Fibroblast of skin of right quadriceps (primary cell): Measurements from ENCODE around the gene ASXL3.

ENCODE experiments used
- DNase-seq: peaks from one replicate; pipeline ENCODE4 v3.0.0-alpha.2; 2013

The ASXL3 gene

GRCh38 chr18:33584548-33585430 lies 6.8 kb downstream of the ASXL3 start:
- no peak for DNase-seq

- DNase-seq, result no peak
These were observed 7.4 kb downstream of the ASXL3 start for GRCh38 chr18:33585431-33585775.

DNA sequence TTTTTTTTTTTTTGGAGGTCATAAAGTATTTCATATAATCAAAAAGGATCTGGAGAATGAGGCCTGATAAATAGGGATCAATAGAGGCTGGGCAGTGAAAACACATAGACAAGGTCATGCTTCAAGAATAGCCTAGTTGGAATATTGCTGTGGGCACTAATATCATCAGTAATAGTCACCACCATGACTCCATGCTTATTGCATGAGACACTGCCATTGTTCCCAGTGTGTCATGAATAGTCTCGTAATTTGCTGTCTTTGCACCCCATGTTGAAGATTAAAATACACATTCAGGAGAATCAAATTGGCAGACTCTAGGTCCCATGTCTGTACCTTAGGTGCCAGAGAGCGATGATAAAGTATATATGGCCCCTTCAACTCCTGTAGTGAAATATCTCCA lies 10.3 kb downstream of the ASXL3 start:
- no peak for DNase-seq

GRCh38 chr18:33593261-33593660 lies 15.2 kb downstream of the ASXL3 start:
- DNase-seq, result no peak

DNA sequence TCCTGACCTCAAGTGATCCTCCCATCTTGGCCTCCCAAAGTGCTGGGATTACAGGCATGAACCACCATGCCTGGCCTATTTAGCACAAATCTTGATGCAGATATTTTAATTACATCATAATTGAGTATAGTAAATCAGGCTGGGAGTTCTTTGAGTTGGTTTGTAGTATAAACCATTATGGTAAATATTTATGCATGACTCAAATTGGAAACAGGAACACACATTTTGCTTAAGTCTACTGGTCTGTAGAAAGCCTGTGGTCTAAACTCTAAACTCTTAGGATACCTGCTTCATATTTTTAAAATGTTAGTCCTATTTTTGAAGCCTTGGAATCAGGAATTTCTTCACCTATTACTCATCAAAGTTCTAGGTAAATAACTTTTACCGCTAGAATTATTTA lies 16.8 kb downstream of the ASXL3 start:
- no peak for DNase-seq

- peak; percentile 76 for DNase-seq
These were observed 18.3 kb downstream of the ASXL3 start for GRCh38 chr18:33596178-33596854.

DNA sequence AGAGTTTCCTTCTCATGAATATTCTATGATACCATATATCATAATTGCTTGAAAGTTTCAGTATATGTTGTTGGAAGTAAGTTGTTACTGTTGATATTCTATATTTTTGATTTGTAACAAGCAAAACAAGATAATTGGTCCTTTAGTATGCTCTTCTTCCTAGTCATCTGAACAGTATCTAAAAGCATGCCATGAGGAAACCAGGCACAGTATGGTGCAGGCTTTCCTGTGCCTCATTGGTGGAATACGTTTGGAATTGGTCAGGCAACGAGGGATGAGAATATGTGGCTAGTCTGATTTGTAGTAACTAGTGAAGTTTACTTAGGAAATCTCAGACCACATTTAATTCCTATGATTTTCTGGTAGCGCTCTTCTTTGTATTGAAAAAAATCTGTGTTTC lies 22.8 kb downstream of the ASXL3 start:
- DNase-seq, result no peak

- no peak for DNase-seq
These were observed 25.4 kb downstream of the ASXL3 start for GRCh38 chr18:33603454-33603853.

DNA sequence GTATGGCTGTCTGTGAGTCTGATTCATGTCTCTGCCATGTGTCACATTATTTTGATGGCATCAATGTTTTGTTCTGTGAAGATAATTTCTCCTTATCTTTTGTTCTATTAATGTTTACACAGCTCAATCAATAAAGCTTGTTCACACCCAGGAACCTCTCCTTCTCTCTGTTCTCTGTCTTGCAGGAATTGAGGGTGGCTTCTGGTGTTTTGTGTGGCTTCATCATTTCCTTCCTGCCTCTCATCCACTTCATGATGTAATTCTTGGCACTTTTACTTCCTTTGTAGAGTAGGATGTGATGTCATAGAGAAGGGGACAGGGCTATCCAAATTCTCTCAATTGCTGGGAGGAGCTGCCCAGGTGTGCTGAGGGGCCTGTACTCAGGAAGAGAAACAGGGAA lies 27.2 kb downstream of the ASXL3 start:
- no peak for DNase-seq

DNA sequence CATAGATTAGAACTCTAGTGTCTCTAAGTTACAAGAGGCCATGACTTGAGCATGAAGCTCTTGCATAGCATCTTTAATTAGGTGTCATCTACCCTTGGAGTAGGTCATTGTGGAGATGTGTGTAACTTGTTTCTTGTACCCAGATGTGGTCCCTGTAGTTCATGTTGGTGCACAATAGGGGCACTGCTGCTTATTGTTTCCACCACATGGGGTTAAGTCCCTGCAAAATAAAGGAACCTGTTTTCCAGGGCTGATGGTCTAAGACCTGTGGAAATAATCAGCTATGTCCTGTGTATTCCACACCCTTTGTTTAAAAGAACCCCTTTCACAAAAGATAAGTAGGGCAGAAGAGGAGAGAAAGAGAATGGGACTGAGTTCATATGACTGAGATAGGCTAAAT lies 28.6 kb downstream of the ASXL3 start:
- no peak for DNase-seq

DNA sequence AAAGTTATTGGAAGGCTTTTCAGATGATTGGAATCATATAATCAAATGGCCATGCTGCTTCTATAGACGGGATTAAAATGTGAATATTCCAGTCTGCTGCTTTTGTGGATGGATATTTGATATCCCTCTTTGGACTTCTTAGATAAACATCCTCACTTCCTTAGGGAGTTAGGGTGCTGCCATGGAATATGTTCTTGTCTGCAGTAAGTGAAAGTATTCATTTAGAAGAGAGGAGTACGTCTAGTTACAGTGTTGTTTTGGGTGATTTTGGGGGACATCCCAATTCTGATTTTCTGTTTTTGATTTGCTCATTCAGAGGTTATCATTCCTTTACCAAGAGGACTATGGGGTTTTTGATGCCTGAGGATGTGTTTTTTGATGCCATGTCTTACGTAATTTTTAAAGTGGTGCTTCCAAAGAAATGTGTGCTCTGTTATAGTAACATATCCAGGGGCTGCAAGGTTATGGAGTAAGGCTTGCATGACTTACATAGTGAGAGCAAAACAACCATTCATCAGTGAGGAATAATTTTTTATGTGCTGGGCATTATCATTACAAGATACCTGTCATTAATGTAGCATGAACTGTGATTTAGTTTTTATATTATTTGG lies 33.6 kb downstream of the ASXL3 start:
- no peak for DNase-seq

GRCh38 chr18:33612632-33613031 lies 34.6 kb downstream of the ASXL3 start:
- DNase-seq, result no peak

- peak; percentile 22 for DNase-seq
These were observed 38.5 kb downstream of the ASXL3 start for GRCh38 chr18:33616556-33616955.

DNA sequence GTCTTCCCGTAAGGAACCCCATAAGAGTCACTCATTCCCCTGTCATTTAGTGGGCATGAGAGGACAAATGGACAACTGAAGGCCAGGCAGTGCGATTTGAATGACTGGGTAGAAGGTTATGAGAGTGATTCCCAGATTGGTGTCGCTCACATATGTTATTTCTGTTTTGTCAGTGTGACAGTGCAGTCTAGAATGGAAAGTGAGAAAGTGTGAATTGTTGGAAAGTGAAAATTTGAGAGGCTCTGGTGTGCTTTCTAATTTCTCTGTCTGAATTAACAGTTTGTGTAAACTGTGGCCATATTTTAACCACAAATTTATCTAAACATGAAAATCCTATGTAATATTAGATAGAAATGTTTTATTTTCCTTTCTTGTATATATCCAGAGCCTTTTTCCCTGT lies 49.1 kb downstream of the ASXL3 start:
- no peak for DNase-seq

DNA sequence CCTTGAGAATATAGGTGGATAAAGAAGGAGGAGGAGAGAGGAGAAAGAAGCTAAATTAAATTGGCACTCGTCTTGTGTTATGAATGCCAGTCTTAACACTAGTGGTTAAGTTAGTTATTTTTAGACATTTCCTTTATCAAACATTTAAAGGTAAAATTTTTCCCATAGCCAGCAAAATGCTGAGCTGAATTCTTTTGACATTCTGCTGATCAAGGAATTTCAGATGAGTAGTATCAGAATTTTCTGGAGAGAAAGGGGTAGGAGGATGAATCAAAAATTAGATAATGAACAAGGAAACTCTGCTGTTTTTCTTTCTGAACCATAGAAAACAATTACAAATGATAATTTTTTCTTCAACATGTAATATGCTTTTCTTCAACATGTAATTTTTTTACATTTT lies 52.5 kb downstream of the ASXL3 start:
- DNase-seq, result no peak

DNA sequence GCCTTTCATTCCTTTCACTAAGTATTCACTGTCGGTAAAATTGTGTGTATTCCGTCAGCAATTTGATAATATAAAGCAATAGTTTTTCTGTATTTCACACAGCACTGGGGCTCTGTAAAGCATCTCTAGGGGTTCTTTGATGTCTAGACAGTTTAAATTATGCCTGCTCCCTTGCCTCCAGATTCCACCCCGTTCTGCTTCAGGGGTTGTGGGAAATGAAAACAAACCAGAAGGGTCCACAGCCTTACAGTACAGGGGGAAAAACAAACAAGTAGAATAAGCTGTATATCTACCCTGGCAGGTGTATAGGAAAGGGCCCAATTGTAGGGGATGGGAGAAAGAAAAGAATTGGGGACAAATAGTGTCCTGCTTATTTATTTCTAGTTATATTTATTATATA lies 63.1 kb downstream of the ASXL3 start:
- DNase-seq, result no peak

DNA sequence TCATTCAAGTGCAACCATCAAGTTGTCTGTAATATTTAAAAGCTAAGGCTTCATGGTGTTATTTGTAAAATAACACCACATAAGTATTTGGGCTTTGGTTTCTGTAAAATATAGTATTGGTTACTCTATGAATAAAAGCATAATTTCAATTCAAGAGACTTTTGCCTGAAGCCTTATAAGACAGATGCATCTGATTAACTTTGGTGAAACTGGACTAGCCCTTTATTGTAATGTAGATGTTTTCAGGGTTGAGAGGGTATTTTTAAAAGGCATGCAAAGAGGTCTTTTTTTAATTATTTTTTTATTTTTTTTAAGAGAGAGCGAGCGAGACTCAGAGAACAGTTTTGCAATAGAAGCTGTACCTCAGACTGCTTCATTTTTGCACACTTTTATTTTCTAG lies 66.5 kb downstream of the ASXL3 start:
- no peak for DNase-seq

GRCh38 chr18:33647365-33647764 lies 69.3 kb downstream of the ASXL3 start:
- no peak for DNase-seq

GRCh38 chr18:33652635-33653034 lies 74.6 kb downstream of the ASXL3 start:
- DNase-seq, result no peak

DNA sequence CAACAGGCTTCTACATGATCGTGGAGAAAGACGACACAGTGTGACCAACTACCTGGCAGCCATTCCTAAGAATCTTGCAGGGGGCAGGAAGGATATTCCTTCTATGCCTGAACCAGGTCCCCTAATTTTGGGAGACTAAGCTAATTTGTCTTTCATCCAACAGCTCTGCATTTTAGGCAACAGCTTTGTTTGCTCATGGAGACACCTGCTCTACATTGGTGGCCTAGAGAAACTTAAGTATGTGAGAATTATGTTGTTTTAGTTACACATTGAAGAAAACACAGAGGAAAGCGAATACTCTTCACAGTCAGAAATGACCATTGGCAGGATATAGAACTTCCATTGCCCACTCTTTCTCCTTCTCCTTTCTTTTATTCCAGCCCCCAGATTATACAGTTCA lies 75.2 kb downstream of the ASXL3 start:
- no peak for DNase-seq

DNA sequence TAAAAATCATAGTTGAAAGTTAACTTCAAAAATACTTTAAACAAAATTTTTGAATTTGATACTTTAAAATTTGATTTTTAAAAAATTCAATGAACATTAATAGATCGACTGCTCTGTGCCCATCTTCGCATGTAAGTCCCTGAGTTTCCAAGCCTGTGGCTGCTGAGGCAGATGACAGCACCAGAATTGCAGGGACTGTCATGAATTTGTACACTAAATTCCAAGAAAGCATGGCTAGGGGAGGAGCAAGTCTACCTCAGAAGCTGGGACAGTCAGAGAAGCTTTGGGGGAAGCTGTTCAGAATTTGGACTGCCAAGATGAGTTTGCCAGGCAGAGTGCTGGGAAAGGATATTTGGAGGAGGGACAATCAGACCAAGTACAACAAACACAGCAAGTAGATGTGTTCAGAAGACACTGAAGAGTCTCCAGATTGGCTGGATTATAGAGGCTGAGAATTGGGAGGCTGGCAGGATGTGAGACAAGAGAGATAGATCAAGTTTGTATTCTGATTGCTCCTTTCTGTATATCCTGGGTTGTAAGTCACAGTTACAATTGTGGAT lies 79.0 kb downstream of the ASXL3 start:
- DNase-seq, result no peak

DNA sequence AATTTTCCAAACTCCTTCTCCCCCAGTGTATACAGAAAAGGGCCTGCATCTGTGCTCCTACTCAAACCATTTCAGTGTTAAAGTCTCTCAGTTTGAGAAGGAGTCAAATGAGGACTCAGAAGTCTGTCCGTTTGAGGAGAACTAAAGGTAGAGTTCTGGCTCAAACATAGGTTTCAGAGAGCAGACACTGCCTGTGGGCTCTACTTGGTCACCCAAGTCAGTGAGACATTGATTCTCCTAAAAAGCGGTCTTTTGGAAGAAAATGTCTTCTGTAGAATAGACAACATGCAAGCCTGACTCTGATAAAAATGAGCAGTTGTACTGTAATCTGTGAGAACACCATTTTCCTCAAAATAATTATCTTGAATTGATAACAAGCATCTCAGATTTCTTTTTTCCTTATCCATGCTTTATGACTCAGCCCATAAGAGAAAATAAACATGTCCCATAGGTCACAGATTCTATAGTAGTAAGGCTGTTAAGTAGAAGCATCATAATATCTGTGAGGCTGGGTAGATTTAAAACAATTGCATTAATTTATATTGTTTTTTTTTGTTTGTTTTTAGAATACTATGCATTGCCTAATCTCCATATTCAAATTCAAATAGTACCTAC lies 82.8 kb downstream of the ASXL3 start:
- DNase-seq, result no peak

DNA sequence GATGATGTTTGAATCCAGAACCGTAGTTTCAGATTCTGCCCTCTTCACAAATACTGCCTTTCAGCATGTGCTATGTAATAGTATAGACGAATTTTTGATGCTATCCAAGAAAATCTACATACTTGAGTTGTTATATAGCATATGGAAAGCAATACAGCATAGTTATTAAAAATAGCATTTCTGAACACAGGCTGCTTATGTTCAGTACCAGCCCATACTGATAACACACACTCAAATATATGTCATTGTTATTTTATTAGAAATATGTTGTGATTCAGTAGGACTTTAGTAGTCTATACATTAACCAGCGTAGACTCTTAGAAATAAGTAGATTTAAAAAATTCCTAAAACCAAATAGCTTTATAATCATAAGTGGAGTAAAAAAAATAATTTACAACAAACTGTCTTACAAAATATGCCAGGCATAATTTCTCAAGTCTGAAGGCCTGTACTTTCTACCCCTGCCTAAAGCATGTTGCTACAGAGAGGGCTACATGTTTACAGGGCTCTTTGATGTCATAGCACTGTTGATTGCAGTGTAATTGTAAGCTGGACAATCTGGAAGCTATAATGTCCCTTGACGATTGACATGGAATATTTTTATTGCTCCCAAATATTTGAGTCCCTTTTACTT lies 86.3 kb downstream of the ASXL3 start:
- no peak for DNase-seq
